ENCODE measurements around the gene PREX1.
"Not testable (repeated sequence)": the region's sequence is repeated elsewhere in the genome, so short reads cannot be mapped to it uniquely, and the experiment has no call there.

The PREX1 gene

DNA sequence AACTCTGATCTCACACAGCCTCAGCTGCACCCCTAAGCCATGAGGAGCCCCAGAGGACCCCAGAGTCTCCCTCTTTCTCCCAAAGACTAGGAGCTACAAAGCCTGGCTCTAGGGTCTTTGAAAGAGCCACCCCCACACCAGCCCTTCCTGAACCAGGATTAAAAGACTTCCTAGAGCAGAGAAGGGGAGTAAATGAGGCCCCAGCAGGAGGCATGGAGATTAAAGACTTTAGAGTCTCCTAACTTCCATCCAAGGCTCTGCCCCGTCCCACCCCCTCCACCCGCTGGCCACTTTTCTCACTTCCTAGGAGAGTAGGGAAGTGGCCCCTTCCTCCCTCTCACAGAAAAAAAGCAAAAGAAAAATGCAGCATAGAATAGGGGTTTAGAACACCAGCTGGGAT, 1.7 kb downstream of the PREX1 start:
- DNase-seq = no peak

DNA sequence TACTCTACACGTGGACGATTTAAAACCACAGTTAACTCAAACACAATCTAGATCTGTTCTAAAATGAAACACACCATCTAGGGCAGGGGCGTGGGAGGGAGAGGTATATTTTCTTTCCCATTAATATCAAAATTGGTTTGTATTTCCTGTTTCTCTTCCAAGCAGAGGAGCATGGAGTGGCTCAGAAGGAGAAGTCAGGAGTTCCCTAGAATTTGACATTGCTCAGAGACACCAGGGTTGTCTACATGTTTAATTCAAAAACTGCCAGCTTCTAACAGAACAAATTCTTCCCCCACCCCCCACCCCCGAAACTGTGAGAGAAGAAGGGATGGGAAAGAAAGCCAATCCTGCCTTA, 2.3 kb downstream of the PREX1 start:
- DNase-seq = no peak

DNA sequence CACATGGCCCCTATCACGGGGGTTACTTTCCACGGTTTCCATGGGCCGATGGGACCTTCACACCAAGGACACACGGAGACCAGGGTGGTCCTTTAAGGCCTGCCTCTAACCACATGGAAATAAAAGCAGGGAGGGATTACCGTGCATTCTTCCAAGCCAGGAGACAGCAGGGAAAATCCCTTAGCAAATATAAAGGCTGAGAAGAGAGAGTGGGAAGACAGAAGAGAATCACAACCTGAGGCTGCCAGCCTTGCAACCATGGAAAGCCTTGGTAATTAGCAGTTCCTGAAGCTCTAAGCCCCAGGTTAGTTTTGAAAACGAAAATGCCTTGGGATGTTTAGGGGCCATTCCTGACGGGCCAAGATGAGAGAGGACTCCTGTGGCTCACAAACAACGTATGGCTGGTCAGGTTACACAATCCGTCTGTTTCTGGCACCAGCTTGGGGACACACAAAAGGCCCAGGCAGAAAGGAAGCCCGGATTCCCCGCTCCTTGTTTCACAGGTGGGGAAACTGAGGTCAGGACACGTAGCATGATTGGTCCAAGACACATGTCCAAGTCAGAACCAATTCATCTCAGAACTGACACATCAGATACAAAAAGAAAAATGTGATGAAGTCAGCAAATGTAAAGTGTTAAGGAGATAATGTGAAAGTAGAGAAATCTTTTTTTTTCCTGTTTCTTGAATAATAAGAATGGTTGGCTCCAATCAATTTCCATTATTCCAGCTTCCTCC, 2.8 kb downstream of the PREX1 start:
- DNase-seq = no peak

DNA sequence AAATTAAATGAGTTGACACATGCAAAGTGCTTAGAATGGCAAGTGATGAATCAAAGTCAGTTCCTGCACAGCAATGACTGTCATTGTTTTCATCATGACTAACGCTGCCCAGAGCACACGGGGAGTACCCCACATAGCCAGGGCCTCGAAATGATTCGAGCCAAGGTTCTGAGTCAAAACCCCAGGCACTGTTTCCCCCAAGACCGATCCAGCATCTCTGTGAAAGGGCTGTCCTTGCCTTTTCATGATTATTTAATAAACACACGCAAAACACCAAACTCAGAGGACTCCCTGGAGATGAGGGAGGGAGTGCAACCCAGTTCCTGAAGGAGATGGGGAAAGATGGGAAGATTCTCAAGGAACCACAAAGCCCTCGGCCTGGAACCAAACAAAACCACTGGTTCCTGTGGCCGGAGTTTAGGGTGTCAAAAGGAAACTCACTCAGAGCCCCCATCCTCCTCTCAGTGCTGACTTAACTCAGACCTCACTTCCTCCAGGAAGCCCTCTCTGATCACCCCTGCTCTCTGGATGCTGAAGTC, 3.8 kb downstream of the PREX1 start:
- no peak for DNase-seq

DNA sequence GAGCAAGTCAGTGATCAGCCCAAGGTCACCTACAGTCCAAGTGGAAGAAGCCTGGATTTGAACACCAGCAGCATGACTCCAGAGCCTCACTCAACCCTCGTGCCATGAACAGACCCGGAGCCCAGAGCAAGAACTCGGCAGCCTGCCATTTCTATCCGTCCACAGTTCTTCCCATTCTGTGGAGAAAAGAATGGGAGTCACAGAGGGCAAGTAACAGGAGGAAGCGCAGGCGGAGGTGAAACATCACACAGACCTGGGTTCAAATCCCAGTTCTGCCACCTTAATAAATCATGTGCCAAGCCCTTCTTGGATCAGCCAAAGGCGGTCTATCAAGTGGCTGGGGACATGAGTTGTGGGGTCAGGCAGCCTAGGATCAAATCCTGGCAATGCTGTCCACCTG, 4.3 kb downstream of the PREX1 start:
- DNase-seq = no peak

DNA sequence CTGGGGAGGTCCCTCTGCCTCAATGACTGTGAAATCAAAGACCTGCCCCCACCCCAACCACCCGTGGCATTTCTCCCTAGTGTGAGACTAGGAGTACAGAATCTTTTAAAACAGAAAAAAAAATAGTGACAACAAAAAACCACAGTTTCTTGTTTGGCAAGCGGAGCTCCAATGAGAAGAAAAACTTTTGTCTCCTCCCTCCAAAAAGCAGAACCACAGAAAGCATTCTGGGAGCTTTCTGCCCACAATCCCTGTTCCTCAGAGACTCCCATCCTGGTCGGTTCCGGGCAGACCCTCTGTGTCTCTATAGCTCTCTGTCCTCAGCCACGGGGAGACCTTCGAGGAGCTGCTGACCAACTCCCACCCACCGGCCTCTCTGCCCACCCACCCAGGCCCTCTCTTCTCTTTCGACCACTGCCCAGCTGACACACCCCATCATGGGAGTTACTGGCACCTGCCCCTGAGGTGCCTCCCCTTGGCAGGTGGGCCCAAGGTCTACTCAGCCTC, 4.9 kb downstream of the PREX1 start:
- no peak for DNase-seq

DNA sequence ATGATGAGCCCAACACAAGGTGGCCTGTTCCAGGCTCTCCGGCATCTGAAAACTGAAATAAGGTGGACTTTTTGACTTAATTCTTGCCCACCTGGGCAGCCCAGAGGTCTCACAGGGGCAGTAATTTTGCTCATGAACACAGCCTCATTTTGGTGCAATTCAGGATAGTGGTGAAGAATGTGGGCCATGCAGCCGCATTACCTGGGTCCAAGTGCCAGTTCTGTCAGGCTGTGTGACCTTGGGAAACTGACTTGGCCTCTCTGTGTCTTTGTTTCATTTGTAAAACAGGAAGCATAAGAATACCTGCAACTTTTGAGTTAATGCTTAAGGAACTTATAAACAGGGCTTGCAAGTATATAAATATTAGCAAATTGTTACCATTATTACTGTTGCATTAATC, 5.6 kb downstream of the PREX1 start:
- no peak for DNase-seq

DNA sequence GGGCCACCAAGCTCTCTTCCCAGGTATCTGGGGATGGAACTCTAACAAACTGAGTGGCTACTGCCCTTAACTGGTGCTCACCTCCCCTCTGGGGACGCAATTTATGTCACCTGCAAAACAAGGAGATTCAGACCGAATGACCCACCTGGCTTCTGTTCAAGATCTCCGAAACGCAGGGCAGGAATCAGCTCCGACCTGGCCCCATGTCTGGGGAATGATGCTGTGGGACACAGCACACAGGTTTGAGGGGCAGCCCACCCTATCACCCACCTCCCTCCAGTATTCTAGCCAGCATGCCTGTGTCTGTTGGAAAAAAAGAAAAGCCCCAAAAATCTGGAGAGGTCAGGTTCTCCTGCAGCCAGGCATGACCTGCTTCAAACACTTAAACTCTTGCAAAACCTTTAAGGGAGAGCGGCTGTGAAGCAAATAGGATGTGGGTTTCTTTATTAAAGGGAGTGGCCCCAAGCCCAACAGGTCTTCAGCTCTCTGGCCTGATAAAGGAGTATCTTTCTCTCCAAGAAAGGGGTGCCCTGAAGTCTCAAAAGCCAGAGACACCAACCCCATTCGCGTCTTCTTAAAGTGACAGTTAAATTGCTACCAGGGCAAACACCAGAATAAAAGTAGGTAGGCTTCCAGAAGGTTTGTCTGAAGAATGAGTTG, 6.4 kb downstream of the PREX1 start:
- no peak for DNase-seq

DNA sequence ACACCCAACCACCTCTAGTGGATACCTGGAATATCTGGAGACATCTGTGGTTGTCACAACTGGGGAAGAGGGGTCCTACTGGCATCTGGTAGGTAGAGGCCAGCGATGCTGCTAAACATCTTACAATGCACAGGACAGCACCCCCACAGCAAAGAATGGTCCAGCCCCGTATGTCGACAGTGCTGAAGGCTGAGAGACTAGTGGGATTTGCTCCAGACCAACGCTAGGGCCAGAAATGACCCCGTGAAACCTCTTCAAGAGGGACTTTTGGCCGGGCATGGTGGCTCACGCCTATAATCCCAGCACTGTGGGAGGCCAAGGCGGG, 7.2 kb downstream of the PREX1 start:
- DNase-seq = no peak

DNA sequence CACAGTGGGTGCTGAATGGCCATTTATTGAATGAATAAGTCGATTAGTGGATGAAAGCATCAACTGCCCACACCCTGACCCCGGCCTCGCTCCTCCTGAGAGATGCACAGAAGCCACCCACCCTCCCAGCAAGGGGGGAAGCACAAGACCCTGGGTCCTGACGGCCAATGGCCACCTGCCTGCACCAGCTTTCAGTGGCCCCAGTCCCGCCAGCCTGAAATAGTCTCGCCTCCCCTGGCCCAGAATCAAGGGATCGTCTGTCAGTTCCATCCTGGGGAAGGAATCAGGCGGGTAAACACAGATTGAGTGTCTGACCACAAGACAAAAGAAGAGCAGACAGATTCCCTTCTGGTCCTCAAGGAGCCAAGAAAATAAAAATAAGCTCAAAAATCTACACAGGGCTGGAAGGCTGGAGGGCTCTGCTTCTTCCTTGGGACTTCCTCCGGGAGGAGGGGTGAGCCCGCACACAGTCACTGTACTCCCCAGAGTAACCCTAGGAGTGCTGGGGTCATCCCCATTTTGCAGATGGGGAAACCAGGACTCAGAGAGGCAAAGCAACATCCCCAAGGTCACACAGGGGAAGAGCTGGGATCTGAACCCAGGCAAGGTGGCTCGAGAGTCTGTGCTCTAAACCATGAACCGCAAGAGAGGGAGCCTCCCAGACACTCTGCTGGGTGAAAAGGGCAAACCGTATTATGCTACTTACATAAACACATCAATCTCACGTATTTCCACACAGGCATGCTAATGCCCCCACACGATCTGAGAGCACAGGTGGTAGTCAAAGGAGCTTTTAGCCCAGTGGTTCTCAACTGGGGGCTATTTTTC, 7.8 kb downstream of the PREX1 start:
- DNase-seq = no peak

DNA sequence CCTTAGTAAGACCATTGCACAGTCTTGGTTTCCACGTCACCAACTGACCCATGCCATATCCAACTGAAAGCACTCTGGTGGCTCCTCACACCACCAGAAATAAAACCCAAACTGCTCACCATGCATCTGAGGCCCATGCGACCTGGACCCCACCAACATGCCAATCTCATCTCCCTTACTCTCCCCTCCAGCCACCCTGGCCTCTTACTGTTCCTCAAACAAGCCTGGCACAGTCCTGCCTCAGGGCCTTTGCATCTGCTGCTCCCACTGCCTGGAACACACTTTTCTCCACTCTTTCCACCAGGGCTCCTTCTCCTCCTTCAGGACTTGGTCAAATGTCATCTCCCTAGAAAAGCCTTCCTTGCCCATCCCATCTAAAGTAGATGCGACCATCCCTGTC, 8.7 kb downstream of the PREX1 start:
- DNase-seq = no peak

DNA sequence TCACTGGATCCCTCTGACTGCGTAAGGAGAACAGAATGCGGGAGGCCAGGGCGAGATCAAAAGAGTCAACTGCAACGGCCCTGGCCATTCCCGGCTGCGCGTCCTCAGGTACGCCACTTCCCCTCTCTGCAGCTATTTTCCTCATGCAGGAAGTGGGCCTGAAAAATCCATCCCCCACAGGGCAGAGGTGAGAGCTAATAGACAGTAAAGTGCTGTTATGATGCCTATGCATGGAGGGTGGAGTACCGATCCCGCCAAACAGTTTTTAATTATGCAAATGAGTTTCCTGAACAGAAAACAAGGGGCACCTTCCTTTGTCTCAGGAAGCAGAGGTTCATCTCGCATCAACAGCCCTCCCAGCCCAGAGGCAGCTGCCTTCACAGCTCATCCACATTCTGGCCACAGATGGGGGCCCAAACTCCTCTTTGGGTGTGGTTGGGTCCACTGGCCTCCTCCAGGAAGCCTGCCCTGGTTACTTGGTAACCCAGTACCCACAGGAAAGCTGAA, 9.3 kb downstream of the PREX1 start:
- no peak for DNase-seq

DNA sequence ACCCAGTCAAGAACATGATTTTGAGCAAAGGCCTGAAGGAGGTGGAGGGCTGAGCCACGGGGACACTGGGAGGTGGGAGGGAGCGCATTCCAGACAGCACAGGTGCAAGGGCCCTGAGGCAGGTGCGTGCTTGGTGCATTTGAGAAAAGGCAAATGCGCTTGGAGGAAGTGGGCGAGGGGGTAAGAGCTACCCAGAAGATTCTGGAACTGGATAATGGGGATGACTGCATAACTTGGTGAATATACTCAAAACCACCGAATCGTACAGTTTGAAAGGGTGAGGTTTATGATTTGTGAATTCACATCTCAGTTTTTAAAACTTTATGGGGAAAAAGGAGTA, 9.8 kb downstream of the PREX1 start:
- DNase-seq = no peak

DNA sequence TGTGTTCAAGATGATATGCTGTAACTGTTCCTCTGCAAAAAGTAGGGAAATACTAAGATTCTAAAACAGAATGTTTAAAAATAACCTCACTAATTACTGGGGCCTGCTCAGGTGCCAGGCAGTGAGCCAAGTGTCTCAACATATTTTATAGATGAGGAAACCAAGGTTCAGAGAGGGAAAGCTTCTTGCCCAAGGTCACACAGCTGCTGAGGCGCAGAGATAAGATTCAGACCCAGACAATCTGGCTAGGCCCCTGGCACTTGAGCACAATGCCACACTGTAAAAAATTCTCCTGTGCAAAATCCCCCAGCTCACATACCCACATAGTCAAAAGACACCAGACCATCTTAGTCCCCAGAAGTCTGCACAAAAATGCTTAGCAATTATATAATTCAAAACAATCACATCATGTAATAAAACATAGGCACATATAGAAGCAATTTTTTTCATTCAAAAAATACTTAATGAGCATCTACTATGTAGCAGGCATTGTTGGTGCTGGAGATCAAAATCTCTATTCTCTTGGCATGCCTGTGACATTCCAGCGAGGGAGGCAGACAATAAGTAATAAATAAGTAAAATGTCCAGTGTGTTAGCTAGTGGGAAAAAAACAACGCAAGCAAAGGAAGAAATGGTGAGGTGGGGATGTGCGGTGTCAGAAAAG, 10.3 kb downstream of the PREX1 start:
- DNase-seq = no peak

DNA sequence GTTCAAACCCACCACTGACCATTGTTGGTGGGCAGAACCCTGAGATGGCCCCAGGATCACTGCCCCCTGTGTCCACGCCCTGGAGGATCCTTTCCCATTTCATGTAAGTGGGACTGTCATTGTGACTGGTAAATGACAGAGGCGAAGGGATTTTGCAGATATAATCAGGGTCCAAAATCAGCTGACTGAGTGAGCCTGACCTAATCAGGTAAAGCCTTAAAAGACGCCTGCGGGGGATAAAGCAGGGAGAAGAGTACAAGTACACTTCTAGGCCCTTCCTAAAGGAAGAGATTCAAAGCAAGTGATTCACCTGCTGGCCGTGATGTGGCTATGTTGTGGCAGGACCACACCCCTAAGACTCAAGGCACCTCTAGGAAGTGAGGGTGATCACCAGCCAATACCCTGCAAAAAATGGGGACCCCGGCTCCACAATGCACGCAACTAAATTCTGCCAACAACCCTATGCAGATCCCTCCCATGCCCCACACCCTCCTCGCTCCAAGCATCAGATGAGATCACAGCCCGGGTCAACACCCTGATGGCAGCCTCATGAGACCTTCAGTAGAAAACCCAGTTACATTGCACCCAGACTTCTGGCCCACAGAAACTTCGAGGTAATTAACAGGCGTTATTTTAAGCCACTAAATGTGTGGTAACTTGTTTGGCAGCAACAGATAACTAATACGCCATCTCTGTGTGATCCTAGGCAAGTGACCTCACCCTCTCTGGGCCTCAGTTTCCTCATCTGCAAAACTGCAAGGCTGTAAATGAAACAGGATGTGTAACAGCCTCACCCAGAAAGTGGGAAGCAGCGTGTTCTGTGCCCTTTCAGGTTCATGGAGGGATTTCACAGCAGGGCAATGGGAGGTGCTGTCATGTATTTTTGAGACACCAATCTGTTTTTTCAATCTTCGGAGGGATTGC, 11.3 kb downstream of the PREX1 start:
- no peak for DNase-seq

DNA sequence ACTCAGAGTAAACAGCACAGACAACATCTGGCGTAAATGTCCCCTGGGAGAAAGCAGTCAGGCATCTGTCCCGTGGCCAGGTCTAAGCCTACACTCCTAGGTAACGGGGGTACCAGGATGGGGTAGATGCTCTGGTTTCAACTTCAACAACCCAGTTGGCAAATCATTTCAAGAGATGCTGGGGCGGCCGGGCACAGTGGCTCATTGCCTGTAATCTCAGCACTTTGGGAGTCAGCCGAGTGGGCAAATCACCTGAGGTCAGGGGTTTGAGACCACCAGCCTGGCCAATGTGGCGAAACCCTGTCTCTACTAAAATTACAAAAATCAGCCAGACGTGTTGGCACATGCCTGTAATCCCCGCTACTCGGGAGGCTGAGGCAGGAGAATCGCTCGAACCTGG, 12.3 kb downstream of the PREX1 start:
- DNase-seq = no peak

DNA sequence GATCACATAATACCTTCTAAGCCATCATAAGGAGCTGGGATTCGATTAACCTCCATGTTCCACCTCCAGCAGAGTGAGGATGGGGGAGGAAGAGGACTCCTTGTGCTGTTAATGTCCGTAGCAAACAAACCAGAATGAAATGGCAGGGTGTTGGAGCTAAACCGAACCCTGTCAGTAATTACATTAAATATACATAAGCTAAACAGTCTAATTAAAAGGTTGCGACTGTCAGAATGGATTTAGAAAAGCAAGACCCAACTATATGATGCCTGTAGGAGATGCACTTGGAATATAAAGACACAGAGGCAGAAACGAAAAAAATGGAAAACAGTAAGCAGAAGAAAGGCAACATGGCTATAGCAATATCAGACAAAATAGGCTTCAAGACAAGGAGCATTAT, 13.2 kb downstream of the PREX1 start:
- DNase-seq = no peak

DNA sequence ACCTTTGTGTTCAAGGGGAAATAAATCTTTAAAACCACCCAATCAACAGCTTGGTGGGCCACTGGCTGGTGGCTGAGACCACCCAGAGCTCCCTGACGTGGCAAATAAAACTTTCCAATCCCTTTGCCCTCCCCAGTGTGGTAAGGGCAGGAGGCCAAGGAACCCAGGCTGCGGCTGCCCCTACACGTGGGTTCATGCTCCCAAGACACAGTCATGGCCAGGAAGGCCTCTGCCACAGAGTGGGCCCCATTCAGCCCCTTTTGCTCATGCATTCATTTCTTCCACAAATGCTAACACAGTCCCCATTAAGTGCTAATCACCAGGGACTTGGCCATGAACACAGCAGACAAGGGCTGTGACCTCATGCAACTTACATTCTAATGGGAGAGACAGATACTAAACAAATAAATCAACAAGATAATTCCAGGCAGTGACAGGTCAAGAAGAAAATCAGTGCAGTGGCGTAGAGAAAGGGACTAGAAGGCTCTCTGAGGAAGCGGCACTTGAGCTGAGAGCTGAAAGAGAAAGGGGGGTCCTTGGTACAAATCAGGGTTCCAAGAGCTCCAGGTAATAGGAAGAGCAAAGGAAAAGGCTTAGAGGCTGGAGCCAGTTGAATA, 13.8 kb downstream of the PREX1 start:
- no peak for DNase-seq

DNA sequence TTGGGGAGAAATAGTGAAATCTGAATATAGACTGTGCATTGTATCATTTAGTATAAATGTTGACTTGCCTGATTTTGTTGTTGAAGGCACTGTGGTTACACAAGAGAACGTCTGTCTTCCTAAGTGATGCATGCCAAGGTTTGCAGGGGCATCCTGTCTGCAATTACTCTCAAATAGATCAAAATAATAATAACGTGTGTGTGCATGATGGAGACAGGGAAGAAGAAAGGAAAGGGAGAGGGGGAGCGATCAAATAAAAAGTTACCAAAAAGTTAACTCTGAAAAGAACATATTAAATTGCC, 14.4 kb downstream of the PREX1 start:
- no peak for DNase-seq

DNA sequence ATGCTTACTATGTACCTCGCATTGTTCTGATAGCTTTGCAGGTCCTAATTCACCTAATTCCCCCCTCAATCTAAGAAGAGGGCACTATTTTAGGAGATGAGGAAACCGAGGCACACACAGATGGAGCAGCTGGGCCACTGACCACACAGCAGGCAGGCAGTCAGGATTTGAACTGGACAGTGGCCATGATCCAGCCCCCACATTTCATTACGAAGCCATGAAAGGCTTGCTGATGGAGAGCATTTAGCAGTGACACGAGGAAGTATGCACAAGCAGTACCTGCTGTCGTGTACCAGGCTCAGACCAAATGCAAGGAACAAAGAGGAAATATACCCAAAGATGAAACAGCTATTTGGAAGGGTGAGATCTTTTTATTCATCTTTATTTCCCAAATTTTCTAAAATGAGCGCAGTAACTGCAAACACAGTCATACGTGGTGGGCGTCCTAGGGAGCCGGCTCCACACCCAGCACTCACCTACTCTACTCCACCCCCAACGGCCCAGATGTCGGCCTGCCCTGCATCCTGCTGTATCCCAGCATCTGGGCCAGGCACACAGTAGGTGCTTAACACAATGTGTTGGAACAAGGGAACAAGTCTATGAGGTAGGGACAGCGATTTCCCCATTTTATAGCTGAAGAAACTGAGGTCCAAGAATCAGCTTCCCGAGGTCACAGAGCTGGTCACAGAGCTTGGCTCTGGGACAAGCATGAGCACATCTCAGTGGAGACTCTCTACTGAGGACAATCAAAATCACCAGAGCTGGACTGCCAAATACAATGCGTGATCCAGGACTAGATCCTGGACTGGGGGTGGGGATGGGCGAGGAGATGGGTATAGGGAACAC, 15.0 kb downstream of the PREX1 start:
- DNase-seq = no peak

DNA sequence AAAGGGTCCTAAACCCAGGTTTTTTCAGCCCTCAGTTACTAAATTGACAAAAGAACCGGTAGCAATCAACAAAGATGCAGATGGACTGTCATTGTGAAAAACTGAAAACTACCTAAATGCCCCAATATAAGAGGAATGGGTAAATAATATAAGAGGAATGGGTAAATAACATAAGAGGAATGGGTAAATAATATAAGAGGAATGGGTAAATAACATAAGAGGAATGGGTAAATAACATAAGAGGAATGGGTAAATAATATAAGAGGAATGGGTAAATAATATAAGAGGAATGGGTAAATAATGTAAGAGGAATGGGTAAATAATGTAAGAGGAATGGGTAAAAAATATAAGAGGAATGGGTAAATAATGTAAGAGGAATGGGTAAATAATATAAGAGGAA, 15.7 kb downstream of the PREX1 start:
- not testable (repeated sequence) for DNase-seq
